ENCODE results near the gene EHBP1.

DNA sequence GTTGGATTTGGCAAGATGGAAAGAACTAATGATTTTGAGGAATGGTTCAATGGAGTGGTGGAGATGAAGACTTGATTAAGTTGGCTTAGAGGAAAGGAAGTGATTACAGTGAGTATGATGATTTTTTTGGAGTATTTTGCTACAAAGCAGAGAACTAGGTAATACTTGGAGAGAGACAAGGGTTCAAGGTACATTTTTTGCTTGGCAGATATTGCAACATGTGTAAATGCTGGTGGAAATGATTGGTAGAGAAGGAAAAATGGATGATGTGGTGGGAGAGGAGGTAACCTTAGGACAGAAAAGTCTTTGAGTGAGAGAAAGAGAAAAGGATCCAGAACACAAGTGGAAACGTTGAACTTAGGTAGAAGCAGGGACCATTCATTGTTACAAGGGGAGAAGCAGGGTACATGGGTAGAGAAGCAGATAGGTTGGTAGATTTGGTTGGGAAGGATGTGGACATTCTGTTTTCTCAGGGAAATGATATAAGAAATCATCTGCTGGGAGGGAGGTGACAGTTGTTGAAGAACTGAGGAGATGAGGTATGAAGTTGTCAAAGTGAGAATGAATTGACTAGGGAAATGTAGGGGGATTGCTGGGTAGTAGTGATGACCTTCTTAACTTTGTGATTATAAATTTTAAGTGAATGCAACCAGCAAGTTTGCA lies 6.5 kb downstream of the EHBP1 start:
- TF ChIP-seq, protein P1, sequence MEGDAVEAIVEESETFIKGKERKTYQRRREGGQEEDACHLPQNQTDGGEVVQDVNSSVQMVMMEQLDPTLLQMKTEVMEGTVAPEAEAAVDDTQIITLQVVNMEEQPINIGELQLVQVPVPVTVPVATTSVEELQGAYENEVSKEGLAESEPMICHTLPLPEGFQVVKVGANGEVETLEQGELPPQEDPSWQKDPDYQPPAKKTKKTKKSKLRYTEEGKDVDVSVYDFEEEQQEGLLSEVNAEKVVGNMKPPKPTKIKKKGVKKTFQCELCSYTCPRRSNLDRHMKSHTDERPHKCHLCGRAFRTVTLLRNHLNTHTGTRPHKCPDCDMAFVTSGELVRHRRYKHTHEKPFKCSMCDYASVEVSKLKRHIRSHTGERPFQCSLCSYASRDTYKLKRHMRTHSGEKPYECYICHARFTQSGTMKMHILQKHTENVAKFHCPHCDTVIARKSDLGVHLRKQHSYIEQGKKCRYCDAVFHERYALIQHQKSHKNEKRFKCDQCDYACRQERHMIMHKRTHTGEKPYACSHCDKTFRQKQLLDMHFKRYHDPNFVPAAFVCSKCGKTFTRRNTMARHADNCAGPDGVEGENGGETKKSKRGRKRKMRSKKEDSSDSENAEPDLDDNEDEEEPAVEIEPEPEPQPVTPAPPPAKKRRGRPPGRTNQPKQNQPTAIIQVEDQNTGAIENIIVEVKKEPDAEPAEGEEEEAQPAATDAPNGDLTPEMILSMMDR (conservative IDR thresholded peaks at IDR 0.05; ENCODE audit: low read depth in 2 of 2), result no peak
- no peak for TF ChIP-seq POLR2AphosphoS5 (IDR thresholded peaks at IDR 0.05; ENCODE audit: low read depth)
- no peak for TF ChIP-seq CREB1 (CRISPR knock-in tag; IDR thresholded peaks at IDR 0.05; ENCODE audit: low read depth)
- TF ChIP-seq EZH2 (IDR thresholded peaks at IDR 0.05; ENCODE audit: low read depth, unreplicated experiment), result no peak
- TF ChIP-seq JUNB (IDR thresholded peaks at IDR 0.05; ENCODE audit: unreplicated experiment), result no peak
- no peak for TF ChIP-seq EZH2phosphoT487 (IDR thresholded peaks at IDR 0.05; ENCODE audit: unreplicated experiment)
- no peak for TF ChIP-seq REST (IDR thresholded peaks at IDR 0.05; ENCODE audit: unreplicated experiment)
- TF ChIP-seq NANOG (IDR thresholded peaks at IDR 0.05; ENCODE audit: borderline replicate concordance), result no peak
- no peak for TF ChIP-seq ETS1 (IDR thresholded peaks at IDR 0.05)
- no peak for TF ChIP-seq ZNF331 (CRISPR knock-in tag; IDR thresholded peaks at IDR 0.05; ENCODE audit: low read depth)
- no peak for TF ChIP-seq ZNF114 (CRISPR knock-in tag; IDR thresholded peaks at IDR 0.05)

All from GM23338 (cell line).